ENCODE measurements around the gene PHACTR1.

The PHACTR1 gene

GRCh38 chr6:12963567-12963966, 247.0 kb downstream of the PHACTR1 start:
- DNase-seq: no peak
- intact Hi-C loops (cut with DNase I): no loop called here

- DNase-seq: no peak
- intact Hi-C loops (cut with DNase I): no loop called here
Observed at GRCh38 chr6:12967686-12968085, 251.1 kb downstream of the PHACTR1 start.

- DNase-seq: peak in 1 of 42 donors; percentile 30
- intact Hi-C loops (cut with DNase I): no loop called here
Observed at GRCh38 chr6:12968290-12968689, 251.7 kb downstream of the PHACTR1 start.

- peak in 1 of 42 donors; percentile 14 for DNase-seq
- intact Hi-C loops (cut with DNase I): no loop called here
Observed at GRCh38 chr6:12968839-12969558, 252.4 kb downstream of the PHACTR1 start.

- intact Hi-C loops (cut with DNase I): no loop called here
- no peak for DNase-seq
Observed at GRCh38 chr6:12969966-12970365, 253.4 kb downstream of the PHACTR1 start.

GRCh38 chr6:12973386-12973785, 256.8 kb downstream of the PHACTR1 start:
- intact Hi-C loops (cut with DNase I): no loop called here
- no peak for DNase-seq

GRCh38 chr6:12974551-12974950, 258.0 kb downstream of the PHACTR1 start:
- DNase-seq: no peak
- intact Hi-C loops (cut with DNase I): no loop called here

GRCh38 chr6:12976366-12976765, 259.8 kb downstream of the PHACTR1 start:
- DNase-seq: no peak

GRCh38 chr6:12977206-12977605, 260.6 kb downstream of the PHACTR1 start:
- intact Hi-C loops (cut with DNase I): no loop called here
- DNase-seq: no peak

More at GRCh38 chr6:12976366-12976765, 259.8 kb downstream of the PHACTR1 start:
- intact Hi-C loops (cut with DNase I): no loop called here

- no peak for DNase-seq
- intact Hi-C loops (cut with DNase I): no loop called here
Observed at GRCh38 chr6:12977806-12978205, 261.2 kb downstream of the PHACTR1 start.

GRCh38 chr6:12980741-12981140, 264.2 kb downstream of the PHACTR1 start:
- intact Hi-C loops (cut with DNase I): no loop called here

GRCh38 chr6:12984776-12985175, 268.2 kb downstream of the PHACTR1 start:
- intact Hi-C loops (cut with DNase I): no loop called here
- DNase-seq: no peak

More at GRCh38 chr6:12980741-12981140, 264.2 kb downstream of the PHACTR1 start:
- peak in 8 of 42 donors; percentile 29 to 65 (median 45) for DNase-seq

GRCh38 chr6:12987783-12988182, 271.2 kb downstream of the PHACTR1 start:
- DNase-seq: no peak
- intact Hi-C loops (cut with DNase I): no loop called here

- DNase-seq: no peak
- intact Hi-C loops (cut with DNase I): no loop called here
Observed at GRCh38 chr6:12990162-12990561, 273.6 kb downstream of the PHACTR1 start.

- no peak for DNase-seq
- intact Hi-C loops (cut with DNase I): no loop called here
Observed at GRCh38 chr6:12991435-12991834, 274.9 kb downstream of the PHACTR1 start.

GRCh38 chr6:12992770-12993169, 276.2 kb downstream of the PHACTR1 start:
- intact Hi-C loops (cut with DNase I): no loop called here
- no peak for DNase-seq

- intact Hi-C loops (cut with DNase I): no loop called here
Observed at GRCh38 chr6:12993283-12993898, 276.8 kb downstream of the PHACTR1 start.

GRCh38 chr6:12995419-12995818, 278.9 kb downstream of the PHACTR1 start:
- DNase-seq: no peak
- intact Hi-C loops (cut with DNase I): no loop called here

More at GRCh38 chr6:12993283-12993898, 276.8 kb downstream of the PHACTR1 start:
- no peak for DNase-seq

GRCh38 chr6:13000537-13000936, 284.0 kb downstream of the PHACTR1 start:
- intact Hi-C loops (cut with DNase I): no loop called here
- DNase-seq: no peak

- intact Hi-C loops (cut with DNase I): no loop called here
- peak in 1 of 42 donors; percentile 9 for DNase-seq
Observed at GRCh38 chr6:13001927-13002326, 285.4 kb downstream of the PHACTR1 start.

GRCh38 chr6:13004601-13005000, 288.0 kb downstream of the PHACTR1 start:
- intact Hi-C loops (cut with DNase I): no loop called here

More at GRCh38 chr6:13004601-13005000, 288.0 kb downstream of the PHACTR1 start:
- DNase-seq: peak in 1 of 42 donors; percentile 18

Data from head of caudate nucleus (tissue), 42 donors.